ENCODE data around the gene CCNK. TPM values are rescaled to one million over a fixed set of nuclear protein-coding genes. Genes with fewer than 3 reads are reported as not detected.
A peak's percentile ranks its signal among the peaks of the same experiment; 100 is the strongest.

Gene CCNK
- total and polyA plus RNA-seq, 11 donors = 9.1 to 35.3 (median 29.3) TPM

DNA sequence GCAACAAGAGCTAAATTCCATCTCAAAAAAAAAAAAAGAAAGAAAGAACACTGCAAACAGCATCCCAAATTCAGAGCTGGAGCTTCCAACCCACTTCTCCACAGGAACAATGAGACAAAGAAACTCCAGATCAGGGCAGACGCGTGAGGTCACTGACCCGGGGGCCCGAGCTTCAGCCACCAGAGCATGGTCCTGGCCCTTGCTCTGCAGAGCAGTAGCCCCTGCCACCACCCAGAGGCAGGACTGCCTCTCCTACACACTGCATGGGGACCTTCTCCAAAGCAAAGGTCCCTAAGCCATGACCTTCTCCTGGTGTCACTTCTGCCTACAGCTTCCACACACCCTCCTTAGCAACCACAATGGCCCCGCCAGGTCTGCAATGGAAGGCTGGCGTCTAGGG, 53.1 kb downstream of the CCNK start:
- ATAC-seq = no peak
- Histone ChIP-seq H3K9me3 (no peaks in the 10 kb centered on the region), H3K4me3 (no peak overlapping the region), H3K4me1 (peaks cover 0 to 63% (median 32%) of the 10 kb centered on the region in 12 donors), H3K27me3 (no peaks in the 10 kb centered on the region), H3K27ac (peak overlapping the region in 5 of 12 donors; percentile 15 to 84 (median 38)), H3K36me3 (no peaks in the 10 kb centered on the region)
- 85 to 96% (median 95%) methylated on average over 6 of the region's 6 CpGs for WGBS, 4 donors
- TF ChIP-seq CTCF (IDR thresholded peaks at IDR 0.05) (no peak), POLR2A (IDR thresholded peaks at IDR 0.05) (no peak)
- DNase-seq = no peak
- intact Hi-C loops (cut with DNase I) = loop anchor here in 1 of 10 donors (10.0 kb wide), 1 partner anchor 70 kb away; the partner anchor contains the start of gene CCDC85C

- Histone ChIP-seq H3K27ac (peak overlapping the region in 5 of 12 donors; percentile 15 to 84 (median 38)), H3K4me1 (peaks cover 0 to 68% (median 36%) of the 10 kb centered on the region in 12 donors), H3K27me3 (no peaks in the 10 kb centered on the region), H3K36me3 (no peaks in the 10 kb centered on the region), H3K4me3 (no peak overlapping the region), H3K9me3 (no peaks in the 10 kb centered on the region)
- TF ChIP-seq POLR2A (IDR thresholded peaks at IDR 0.05) = no peak
- TF ChIP-seq CTCF (IDR thresholded peaks at IDR 0.05) = peak in 2 of 12 donors; percentile 7 to 9
- 62 to 88% (median 65%) methylated on average over 5 to 13 of the region's 13 CpGs for WGBS, 4 donors
- peak in 4 of 5 donors; percentile 55 to 79 (median 71) for DNase-seq
- intact Hi-C loops (cut with DNase I) = loop anchor here in 3 of 10 donors (5.0 to 10.0 kb wide), 3 partner anchors 67 to 72 kb away; partner anchors contain the start of gene CCDC85C (in 2 of the 3)
- ATAC-seq = peak; percentile 71 to 82 (median 72)
Observed at GRCh38 chr14:99534863-99535262, 53.7 kb downstream of the CCNK start.

DNA sequence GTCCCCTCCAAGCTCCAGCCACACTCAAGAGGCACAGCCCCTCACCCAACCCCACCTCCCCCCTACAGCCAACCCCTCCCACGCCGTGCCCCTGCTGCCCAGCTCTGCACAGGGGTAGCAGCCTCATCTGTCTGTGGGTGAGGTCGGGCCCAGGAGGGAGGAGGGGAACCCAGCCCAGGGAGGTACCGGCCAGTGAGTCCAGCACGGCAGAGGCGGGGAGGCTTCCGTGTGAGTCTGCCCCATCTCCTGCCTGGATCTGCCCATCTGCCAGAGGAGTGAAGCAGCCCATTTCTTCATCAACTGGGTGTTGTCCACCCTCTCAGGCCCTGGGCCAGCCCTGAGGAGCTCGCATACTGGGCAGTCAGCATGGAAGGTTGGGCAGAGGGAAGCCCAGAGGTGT, 54.2 kb downstream of the CCNK start:
- 76 to 89% (median 85%) methylated on average over 3 to 8 of the region's 8 CpGs for WGBS, 4 donors
- H3K27me3 ChIP-seq = no peaks in the 10 kb centered on the region
- peak overlapping the region in 2 of 12 donors; percentile 9 to 84 for H3K27ac ChIP-seq
- no peak overlapping the region for H3K4me3 ChIP-seq
- H3K36me3 ChIP-seq = no peaks in the 10 kb centered on the region
- TF ChIP-seq POLR2A (IDR thresholded peaks at IDR 0.05) = no peak
- TF ChIP-seq CTCF (IDR thresholded peaks at IDR 0.05) = no peak
- DNase-seq = no peak
- intact Hi-C loops (cut with DNase I) = loop anchor here in 3 of 10 donors (5.0 to 10.0 kb wide), 3 partner anchors 67 to 72 kb away; partner anchors contain the start of gene CCDC85C (in 2 of the 3)
- H3K9me3 ChIP-seq = no peaks in the 10 kb centered on the region
- peaks cover 0 to 73% (median 42%) of the 10 kb centered on the region in 12 donors for H3K4me1 ChIP-seq
- ATAC-seq = peak in 1 of 4 donors; percentile 1

GRCh38 chr14:99535908-99536778, 54.9 kb downstream of the CCNK start:
- ATAC-seq = no peak
- no peaks in the 10 kb centered on the region for H3K9me3 ChIP-seq
- peaks cover 0 to 79% (median 49%) of the 10 kb centered on the region in 12 donors for H3K4me1 ChIP-seq
- H3K27ac ChIP-seq = peak overlapping the region in 2 of 12 donors; percentile 62 to 84
- DNase-seq = no peak
- TF ChIP-seq CTCF (IDR thresholded peaks at IDR 0.05) (no peak), POLR2A (IDR thresholded peaks at IDR 0.05) (no peak)
- intact Hi-C loops (cut with DNase I) = loop anchor here in 3 of 10 donors (5.0 to 10.0 kb wide), 3 partner anchors 66 to 71 kb away; partner anchors contain the start of gene CCDC85C (in 2 of the 3)
- H3K27me3 ChIP-seq = no peaks in the 10 kb centered on the region
- WGBS, 4 donors = 91 to 96% (median 95%) methylated on average over 15 to 24 of the region's 24 CpGs
- H3K36me3 ChIP-seq = no peaks in the 10 kb centered on the region
- no peak overlapping the region for H3K4me3 ChIP-seq
